ENCODE data around the gene GRM5. TPM values are rescaled to one million over a fixed set of nuclear protein-coding genes. Genes with fewer than 3 reads are reported as not detected.

The GRM5 gene
- total RNA-seq, 1 donor from 2014 or later: not detected

GRCh38 chr11:88697139-88697538 lies 368.6 kb downstream of the GRM5 start:
- no peak overlapping the region for H3K4me3 ChIP-seq
- no peaks in the 10 kb centered on the region for H3K4me1 ChIP-seq
- Mint-ChIP-seq H3K9me3 (no peaks in the 10 kb centered on the region), H3K36me3 (no peaks in the 10 kb centered on the region), H3K4me3 (no peak overlapping the region), H3K4me1 (peaks cover 6% of the 10 kb centered on the region), H3K27ac (no peak overlapping the region), H3K27me3 (ENCODE audit: insufficient read depth, low read depth) (no peaks in the 10 kb centered on the region)
- no peak for TF ChIP-seq EZH2 (IDR thresholded peaks at IDR 0.05)
- no peak for TF ChIP-seq EZH2phosphoT487 (IDR thresholded peaks at IDR 0.05)
- no peak for TF ChIP-seq CTCF (IDR thresholded peaks at IDR 0.05)
- no peaks in the 10 kb centered on the region for H4K20me1 ChIP-seq (ENCODE audit: low read depth)
- no peaks in the 10 kb centered on the region for H3F3A ChIP-seq (ENCODE audit: low read depth)
- H3K27ac ChIP-seq: no peak overlapping the region
- H3K27me3 ChIP-seq: no peaks in the 10 kb centered on the region
- H3K9me3 ChIP-seq (ENCODE audit: low read depth): no peaks in the 10 kb centered on the region
- no peaks in the 10 kb centered on the region for H3K79me2 ChIP-seq (ENCODE audit: low read depth)
- H3K9ac ChIP-seq: no peak overlapping the region
- H3K4me2 ChIP-seq: no peak overlapping the region
- H3K36me3 ChIP-seq: no peaks in the 10 kb centered on the region
- no peak overlapping the region for H2AFZ ChIP-seq (replicated peaks)
- DNase-seq (ENCODE audit: low spot score): no peak

GRCh38 chr11:88695689-88696414 lies 369.9 kb downstream of the GRM5 start:
- Histone ChIP-seq H3K4me3 (no peak overlapping the region), H3K4me2 (no peak overlapping the region), H3K9ac (no peak overlapping the region), H2AFZ (replicated peaks) (no peak overlapping the region), H3K79me2 (ENCODE audit: low read depth) (no peaks in the 10 kb centered on the region), H3K36me3 (no peaks in the 10 kb centered on the region), H3K27ac (no peak overlapping the region), H3K4me1 (no peaks in the 10 kb centered on the region), H3K9me3 (ENCODE audit: low read depth) (no peaks in the 10 kb centered on the region), H3K27me3 (no peaks in the 10 kb centered on the region), H3F3A (ENCODE audit: low read depth) (no peaks in the 10 kb centered on the region), H4K20me1 (ENCODE audit: low read depth) (no peaks in the 10 kb centered on the region)
- H3K4me1 Mint-ChIP-seq: peaks cover 6% of the 10 kb centered on the region
- no peaks in the 10 kb centered on the region for H3K36me3 Mint-ChIP-seq
- no peak for TF ChIP-seq EZH2 (IDR thresholded peaks at IDR 0.05)
- TF ChIP-seq CTCF (IDR thresholded peaks at IDR 0.05): no peak
- no peak for TF ChIP-seq EZH2phosphoT487 (IDR thresholded peaks at IDR 0.05)
- H3K9me3 Mint-ChIP-seq: no peaks in the 10 kb centered on the region
- no peak for DNase-seq (ENCODE audit: low spot score)
- no peaks in the 10 kb centered on the region for H3K27me3 Mint-ChIP-seq (ENCODE audit: insufficient read depth, low read depth)
- no peak overlapping the region for H3K27ac Mint-ChIP-seq
- no peak overlapping the region for H3K4me3 Mint-ChIP-seq

- Mint-ChIP-seq H3K4me3 (no peak overlapping the region), H3K4me1 (no peaks in the 10 kb centered on the region), H3K27ac (no peak overlapping the region), H3K27me3 (ENCODE audit: insufficient read depth, low read depth) (no peaks in the 10 kb centered on the region), H3K9me3 (no peaks in the 10 kb centered on the region), H3K36me3 (no peaks in the 10 kb centered on the region)
- Histone ChIP-seq H3K27ac (no peak overlapping the region), H3K9ac (no peak overlapping the region), H3K9me3 (ENCODE audit: low read depth) (no peaks in the 10 kb centered on the region), H3F3A (ENCODE audit: low read depth) (no peaks in the 10 kb centered on the region), H3K79me2 (ENCODE audit: low read depth) (no peaks in the 10 kb centered on the region), H4K20me1 (ENCODE audit: low read depth) (no peaks in the 10 kb centered on the region), H3K36me3 (no peaks in the 10 kb centered on the region), H3K4me3 (no peak overlapping the region), H3K27me3 (no peaks in the 10 kb centered on the region), H2AFZ (replicated peaks) (no peak overlapping the region), H3K4me1 (no peaks in the 10 kb centered on the region), H3K4me2 (no peak overlapping the region)
- no peak for DNase-seq (ENCODE audit: low spot score)
- TF ChIP-seq CTCF (IDR thresholded peaks at IDR 0.05) (no peak), EZH2phosphoT487 (IDR thresholded peaks at IDR 0.05) (no peak), EZH2 (IDR thresholded peaks at IDR 0.05) (no peak)
Measured at GRCh38 chr11:88692306-88693086, 373.3 kb downstream of the GRM5 start.

Data from neural progenitor cell (in vitro differentiated cells).